HG03432 (cell line): ENCODE results near the gene CDKN1C.

Source experiments
- ATAC-seq: cut with Tn5 transposase; IDR thresholded peaks from one replicate; pipeline ENCODE4 v1.9.1; 2021; ENCODE audit warnings: mild to moderate bottlenecking, moderate library complexity; ENCODE audit not compliant: unreplicated experiment

Gene CDKN1C

DNA sequence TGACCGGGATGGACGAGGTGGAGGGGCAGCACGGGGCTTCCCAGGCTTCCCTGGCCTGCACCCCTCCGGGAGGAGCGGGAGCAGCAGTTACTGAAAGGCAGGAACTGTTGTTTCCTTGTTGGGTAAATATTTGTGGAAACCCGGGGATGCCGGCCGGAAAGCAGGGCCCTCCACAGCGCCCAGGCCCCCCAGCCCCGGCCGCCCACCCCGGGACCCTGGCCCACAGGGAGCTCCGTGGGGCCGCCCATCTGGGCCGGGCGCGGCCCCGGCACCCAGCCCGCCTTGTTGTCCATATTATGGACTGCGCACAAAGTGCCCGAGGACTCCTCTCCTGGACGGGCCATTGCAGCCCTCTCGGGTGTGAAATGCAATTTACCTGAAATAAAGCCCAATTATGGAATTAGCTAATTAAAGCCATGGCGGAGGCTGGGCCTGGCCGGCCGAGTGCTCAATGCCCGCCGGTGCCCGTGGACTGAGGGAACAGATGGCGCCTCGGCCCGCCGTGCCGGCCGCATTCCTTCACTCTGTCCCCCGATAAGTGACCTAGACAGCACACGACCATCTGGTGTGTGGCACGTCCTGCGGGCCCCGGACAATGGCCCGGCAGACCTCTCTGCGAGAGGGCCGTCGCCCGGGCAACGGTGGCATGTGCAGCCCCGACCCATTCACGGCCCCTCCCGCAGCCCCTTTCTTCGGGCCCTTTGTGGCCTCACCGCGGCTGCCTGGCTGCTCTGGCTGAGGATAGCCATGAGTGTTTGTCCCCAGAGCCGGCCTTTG lies 35.4 kb downstream of the CDKN1C start:
- ATAC-seq, result no peak

GRCh38 chr11:2848497-2848896 lies 37.1 kb downstream of the CDKN1C start:
- no peak for ATAC-seq

GRCh38 chr11:2847561-2847960 lies 38.0 kb downstream of the CDKN1C start:
- no peak for ATAC-seq

DNA sequence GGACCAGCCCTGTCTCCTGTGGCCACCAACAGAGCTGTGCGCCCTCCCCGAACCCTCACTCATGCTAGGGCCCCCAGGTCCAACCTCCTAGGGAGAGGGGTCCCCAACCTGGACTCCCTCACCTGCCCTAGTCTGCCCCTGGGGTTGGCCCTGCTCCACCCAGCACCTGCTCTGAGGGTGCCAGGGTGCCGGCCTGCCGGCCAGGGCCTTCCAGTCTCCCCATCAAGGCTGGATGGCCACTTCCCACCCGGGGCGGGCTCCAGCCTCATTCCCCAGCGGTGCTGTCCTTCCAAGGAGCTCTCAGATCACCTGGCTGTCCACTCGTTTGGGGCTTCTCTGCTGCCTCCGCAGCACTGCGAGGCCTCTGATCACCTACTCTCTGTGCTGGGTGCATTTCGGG lies 39.1 kb downstream of the CDKN1C start:
- no peak for ATAC-seq

DNA sequence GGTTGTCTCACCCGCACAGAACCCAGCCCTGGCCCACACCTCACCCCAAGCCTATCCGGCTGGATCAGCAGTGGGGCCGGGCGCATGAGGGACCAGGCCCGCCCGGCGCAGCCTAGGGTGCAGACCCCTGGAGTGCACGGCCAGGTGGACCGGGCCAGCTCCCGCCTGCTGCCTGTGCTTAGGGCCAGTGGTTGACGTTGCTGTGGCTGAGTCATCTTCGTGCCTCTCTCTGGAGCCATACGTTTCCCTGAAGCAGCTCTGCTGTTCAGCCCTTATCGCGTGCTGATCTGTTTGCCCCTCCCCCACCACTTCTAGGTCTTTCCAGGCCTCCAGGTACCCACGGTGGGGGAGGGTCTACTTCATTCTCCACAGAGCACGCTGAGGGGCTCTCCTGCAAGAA lies 39.5 kb downstream of the CDKN1C start:
- no peak for ATAC-seq

- ATAC-seq, result no peak
Measured at GRCh38 chr11:2844996-2845395, 40.6 kb downstream of the CDKN1C start.

GRCh38 chr11:2844116-2844842 lies 41.3 kb downstream of the CDKN1C start:
- ATAC-seq, result no peak

- ATAC-seq, result no peak
Measured at GRCh38 chr11:2843551-2843950, 42.0 kb downstream of the CDKN1C start.

DNA sequence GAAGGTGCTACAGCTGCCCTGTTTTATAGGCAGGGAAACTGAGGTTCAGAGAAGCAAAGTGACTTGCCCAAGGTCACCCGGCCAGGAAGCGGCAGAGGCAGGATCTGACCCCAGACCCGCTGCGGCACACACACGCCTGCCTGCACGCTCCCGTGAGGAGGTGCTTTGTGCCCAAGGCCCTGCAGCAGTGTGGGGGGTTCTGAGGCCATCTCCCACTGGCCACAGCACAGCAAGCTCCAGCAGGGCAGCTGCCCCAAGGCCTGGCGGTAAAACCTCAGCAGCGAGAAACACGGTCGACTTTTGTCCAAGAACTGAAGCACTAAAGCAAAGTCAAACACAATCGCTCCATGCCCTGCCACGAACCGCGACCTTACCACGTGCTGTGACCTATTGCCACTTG lies 42.7 kb downstream of the CDKN1C start:
- ATAC-seq, result no peak

GRCh38 chr11:2841411-2842190 lies 44.0 kb downstream of the CDKN1C start:
- no peak for ATAC-seq

DNA sequence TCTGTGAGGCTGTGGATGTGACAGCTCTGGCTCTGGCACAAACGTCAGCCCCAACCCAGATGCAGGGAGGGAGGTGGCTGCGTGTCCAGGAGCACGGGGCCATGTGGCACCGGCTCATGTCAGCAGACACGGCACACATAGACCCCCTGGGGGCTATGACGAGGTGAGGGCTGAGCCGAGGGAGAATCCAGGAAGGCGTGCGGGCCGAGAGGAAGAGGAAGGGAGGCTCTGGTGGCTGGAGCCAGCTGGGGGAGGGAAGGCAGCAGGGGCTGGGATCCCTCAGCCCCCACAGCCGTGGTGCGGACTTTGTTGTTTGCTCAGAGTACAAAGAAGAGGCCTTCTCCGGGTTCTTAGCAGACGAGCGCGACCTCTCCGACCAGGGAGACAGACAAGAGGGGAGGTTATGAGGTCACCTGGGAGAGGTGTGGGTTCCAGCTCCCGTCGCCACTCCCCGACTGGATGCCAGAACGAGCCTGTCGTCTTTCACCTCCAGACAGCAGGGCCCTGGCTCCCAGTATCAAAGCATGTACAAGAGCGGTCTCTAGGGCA lies 46.1 kb downstream of the CDKN1C start:
- no peak for ATAC-seq

GRCh38 chr11:2838676-2839294 lies 46.8 kb downstream of the CDKN1C start:
- ATAC-seq, result no peak

GRCh38 chr11:2838091-2838490 lies 47.5 kb downstream of the CDKN1C start:
- no peak for ATAC-seq

DNA sequence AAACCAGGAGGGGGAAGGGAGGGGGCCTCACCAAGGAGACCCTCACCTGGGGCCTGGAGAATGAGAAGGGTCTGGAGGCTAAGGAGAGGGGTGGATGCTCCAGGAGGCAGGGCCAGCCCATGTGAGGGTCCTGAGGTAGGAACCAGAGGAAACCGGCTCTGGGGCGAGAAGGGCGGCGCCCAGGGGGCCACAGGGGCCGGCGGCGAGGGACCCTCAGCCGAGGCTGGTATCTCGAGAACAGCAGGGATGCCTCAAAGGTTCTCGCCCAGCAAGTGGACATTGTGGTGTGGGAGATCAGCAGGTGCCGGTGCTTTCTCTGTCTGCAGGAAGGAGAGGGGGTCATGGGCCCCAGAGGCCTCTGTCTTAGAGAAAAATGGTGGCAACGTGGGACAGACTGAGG lies 47.9 kb downstream of the CDKN1C start:
- ATAC-seq, result no peak

DNA sequence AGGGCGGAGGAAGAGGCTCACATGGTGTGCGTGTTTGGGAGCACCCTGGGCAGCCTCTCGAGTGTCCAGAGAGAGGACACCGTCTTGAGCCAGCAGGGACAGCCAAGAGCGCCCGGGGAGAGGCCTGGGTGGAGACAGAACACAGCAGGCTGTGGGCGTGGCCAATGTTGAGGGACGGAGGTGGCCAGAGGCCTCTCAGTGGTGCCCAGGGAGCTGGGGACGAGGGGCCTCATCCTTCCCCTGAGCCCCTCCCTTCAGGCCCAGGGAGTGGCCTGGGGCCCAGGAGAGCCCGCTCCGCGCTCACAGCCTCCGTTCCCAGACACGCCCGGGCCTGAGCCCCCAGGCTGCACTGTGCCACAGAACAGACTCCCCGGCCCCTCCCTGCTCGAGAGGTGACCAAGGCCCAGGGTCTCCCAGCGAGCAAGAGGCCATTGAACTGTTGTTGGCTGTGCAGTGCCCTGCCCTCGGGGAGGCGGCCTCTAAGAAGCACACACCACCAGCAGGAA lies 48.4 kb downstream of the CDKN1C start:
- no peak for ATAC-seq

DNA sequence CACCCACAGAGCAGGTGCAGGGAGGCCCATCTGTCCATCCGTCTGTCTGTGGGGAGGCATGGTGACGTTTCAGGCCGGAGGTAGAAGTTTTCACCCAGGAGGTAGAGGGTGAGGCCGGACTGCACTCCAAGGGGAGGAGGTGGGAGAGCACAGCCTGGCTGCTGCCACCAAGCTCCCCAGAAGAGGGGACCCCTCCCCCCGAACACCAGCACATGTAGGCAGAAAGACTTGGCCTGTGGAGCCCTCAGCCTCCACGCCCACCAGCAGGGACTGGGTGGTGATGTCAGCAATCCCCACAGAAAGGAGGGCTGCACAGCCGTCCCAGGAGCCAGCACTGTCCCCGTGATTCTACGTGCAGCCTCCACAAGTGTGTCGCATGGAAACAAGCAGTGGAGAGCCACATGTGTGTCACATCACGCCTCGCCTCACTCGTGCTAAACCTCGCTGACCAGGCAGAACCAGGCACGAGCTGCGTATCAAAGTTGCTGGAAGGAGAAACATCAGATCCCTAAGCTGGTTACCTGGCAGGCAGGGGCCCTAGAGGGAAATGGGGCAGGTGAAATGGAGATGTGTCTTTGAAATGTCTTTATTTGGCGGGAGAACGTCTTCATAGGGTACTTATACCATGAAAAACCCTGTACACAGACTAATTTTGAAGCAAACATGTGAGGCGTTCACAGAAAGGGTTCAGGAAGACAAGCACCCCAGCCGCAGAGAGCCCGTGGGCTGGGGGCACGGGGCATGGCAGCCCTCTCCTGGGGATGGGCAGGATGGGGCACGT lies 49.1 kb downstream of the CDKN1C start:
- no peak for ATAC-seq

- ATAC-seq, result no peak
Measured at GRCh38 chr11:2835751-2836150, 49.8 kb downstream of the CDKN1C start.

DNA sequence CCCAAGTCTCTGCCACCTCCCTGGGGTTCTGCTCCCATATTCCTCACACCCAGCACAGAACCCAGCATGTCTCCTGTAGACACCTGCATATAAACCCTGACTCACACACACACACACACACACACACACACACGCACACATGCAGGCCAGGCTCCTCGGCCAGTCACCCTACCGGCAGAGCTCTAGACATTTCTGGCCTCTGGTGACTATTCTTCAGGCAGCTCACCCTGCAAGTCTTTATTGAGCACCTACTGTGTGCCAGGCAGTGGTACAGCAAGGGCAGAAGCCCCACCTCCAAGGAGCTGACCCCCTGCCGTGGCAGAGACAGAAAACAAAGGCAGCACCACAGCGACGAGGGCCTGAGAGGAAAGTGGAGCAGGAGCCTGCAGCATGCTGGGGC lies 50.3 kb downstream of the CDKN1C start:
- ATAC-seq, result no peak

DNA sequence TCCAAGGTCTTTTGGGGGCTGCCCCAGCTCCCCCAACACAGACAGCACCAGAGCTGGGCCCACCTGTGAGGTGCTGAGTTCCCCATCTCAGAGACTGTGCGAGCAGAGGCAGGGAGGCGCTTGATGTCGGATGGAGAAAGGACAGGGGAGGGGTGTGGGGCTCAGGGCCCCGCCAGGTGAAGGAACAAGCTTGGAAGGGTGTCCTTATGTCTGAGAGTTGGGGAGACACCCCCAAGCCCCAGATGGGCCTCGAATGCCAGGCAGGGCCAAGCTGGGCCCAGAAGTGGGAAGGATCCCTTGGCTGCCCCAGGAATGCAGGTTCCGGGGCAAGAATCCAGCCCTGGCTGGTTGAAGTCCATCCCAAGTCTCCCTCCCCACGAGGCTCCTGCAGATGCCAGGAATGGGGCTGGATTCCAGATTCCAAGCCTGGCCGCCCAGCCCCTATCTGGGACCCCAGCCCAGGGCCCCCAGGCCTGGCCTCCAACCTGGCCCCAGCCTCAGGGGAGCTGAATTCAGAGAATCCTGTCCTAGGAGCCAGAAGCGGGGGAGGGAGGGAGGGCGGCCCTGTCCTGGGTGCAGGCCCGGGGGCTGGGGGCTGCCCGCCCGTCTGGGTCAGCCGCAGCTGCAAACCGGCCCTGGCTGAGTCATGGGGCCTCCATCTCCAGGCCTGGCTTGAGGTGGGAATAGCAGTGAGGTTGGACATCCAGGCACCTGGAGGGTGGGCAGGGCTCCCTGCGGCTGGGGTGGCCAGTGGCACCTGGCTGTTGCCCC lies 50.9 kb downstream of the CDKN1C start:
- no peak for ATAC-seq
